HEK293 (cell line): ENCODE data around the gene HNF1A.
"Not testable (repeated sequence)": the region's sequence is repeated elsewhere in the genome, so short reads cannot be mapped to it uniquely, and the experiment has no call there.

ENCODE experiments used
- CTCF ChIA-PET: fragments of 350-600 bp; formaldehyde crosslinking; extraction: SDS; loops from one replicate; lab custom pipeline; 2021; ENCODE audit warnings: antibody characterized with exemption; lab: Yijun Ruan, JAX
- POLR2A ChIA-PET: fragments of 300-600 bp; formaldehyde crosslinking; extraction: SDS; loops from one replicate; lab custom pipeline; 2020; ENCODE audit warnings: antibody characterized with exemption, inconsistent platforms; lab: Yijun Ruan, JAX
- H3K27ac ChIP-seq: fragments of 200-500 bp; sonication (Bioruptor generic); 2 replicates; pipeline ENCODE4 v1.5.1; 2014; ENCODE audit warnings: low read depth, low read length, control low read depth, inconsistent platforms; ENCODE audit errors: extremely low read depth
- H3K36me3 ChIP-seq, 2 experiments: fragments of 200-500 bp in 1 of 2; sonication (Bioruptor generic) in 1 of 2; 1 replicate in 1 of 2; 2 replicates in 1 of 2; pipeline ENCODE4 v1.5.1; 2014 to 2017; ENCODE audit warnings: inconsistent platforms in 2 of 2, low read length in 2 of 2; ENCODE audit not compliant: control insufficient read depth in 2 of 2, insufficient read depth in 1 of 2
- H3K4me1 ChIP-seq: fragments of 200-500 bp; sonication (Bioruptor generic); 2 replicates; pipeline ENCODE4 v1.5.1; 2014; ENCODE audit warnings: mild to moderate bottlenecking, low read length, inconsistent platforms; ENCODE audit not compliant: control insufficient read depth, insufficient read depth
- H3K4me3 ChIP-seq: 2 replicates; pipeline ENCODE4 v1.5.1; 2011; ENCODE audit warnings: low read depth, mild to moderate bottlenecking, control low read depth, low read length, moderate library complexity
- H3K9me3 ChIP-seq: fragments of 200-500 bp; sonication (Bioruptor generic); 2 replicates; pipeline ENCODE4 v1.5.1; 2014; ENCODE audit warnings: low read depth, low read length, inconsistent platforms; ENCODE audit not compliant: control insufficient read depth, insufficient read depth
- EGR2 ChIP-seq: fragments of 450-650 bp; formaldehyde crosslinking; IDR thresholded peaks from 2 replicates; pipeline ENCODE4 v1.5.1; 2016; ENCODE audit warnings: low read depth, missing biosample characterization, missing genetic modification characterization
- KLF1 ChIP-seq: fragments of 450-650 bp; formaldehyde crosslinking; IDR thresholded peaks from 2 replicates; pipeline ENCODE4 v1.5.1; 2016; ENCODE audit warnings: missing biosample characterization, missing genetic modification characterization
- PRDM2 ChIP-seq: fragments of 450-650 bp; formaldehyde crosslinking; IDR thresholded peaks from 2 replicates; pipeline ENCODE4 v1.5.1; 2016; ENCODE audit warnings: missing biosample characterization, missing genetic modification characterization, borderline replicate concordance
- SETDB1 ChIP-seq: IDR thresholded peaks from one replicate; pipeline ENCODE4 v1.6.1; 2017; ENCODE audit warnings: mild to moderate bottlenecking, low read length, moderate library complexity, mixed read lengths; ENCODE audit not compliant: insufficient read length
- SP3 ChIP-seq: fragments of 450-650 bp; formaldehyde crosslinking; IDR thresholded peaks from 2 replicates; pipeline ENCODE4 v1.5.1; 2016; ENCODE audit warnings: missing biosample characterization, missing genetic modification characterization
- ZFHX2 ChIP-seq: fragments of 450-650 bp; formaldehyde crosslinking; conservative IDR thresholded peaks from 2 replicates; pipeline ENCODE4 v1.5.1; 2016; ENCODE audit warnings: missing biosample characterization, missing genetic modification characterization
- ZIC2 ChIP-seq: fragments of 450-650 bp; formaldehyde crosslinking; IDR thresholded peaks from 2 replicates; pipeline ENCODE4 v1.5.1; 2016; ENCODE audit warnings: missing biosample characterization, missing genetic modification characterization
- ZNF140 ChIP-seq: fragments of 450-650 bp; formaldehyde crosslinking; IDR thresholded peaks from 2 replicates; pipeline ENCODE4 v1.5.1; 2016; ENCODE audit warnings: missing biosample characterization, missing genetic modification characterization
- ZNF248 ChIP-seq: fragments of 450-650 bp; formaldehyde crosslinking; IDR thresholded peaks from 2 replicates; pipeline ENCODE4 v1.5.1; 2017; ENCODE audit warnings: missing biosample characterization, missing genetic modification characterization
- ZNF548 ChIP-seq: fragments of 450-650 bp; formaldehyde crosslinking; IDR thresholded peaks from 2 replicates; pipeline ENCODE4 v1.5.1; 2016; ENCODE audit warnings: missing biosample characterization, missing genetic modification characterization
- ZNF664 ChIP-seq: fragments of 450-650 bp; formaldehyde crosslinking; IDR thresholded peaks from 2 replicates; pipeline ENCODE4 v1.5.1; 2016; ENCODE audit warnings: missing biosample characterization, missing genetic modification characterization

Gene HNF1A

GRCh38 chr12:121047400-121047799, 69.1 kb downstream of the HNF1A start:
- POLR2A ChIA-PET, H3K27ac ChIP-seq, H3K4me1 ChIP-seq, H3K4me3 ChIP-seq, H3K9me3 ChIP-seq, H3K36me3 ChIP-seq: not testable (repeated sequence)
- CTCF ChIA-PET, result interaction anchor here (0.6 kb wide), 1 partner anchor 453 kb away, joined by 3 read pairs; no protein-coding TSS in a partner anchor
- TF ChIP-seq EGR2 (tag by site-specific recombination), result peak; percentile 29; the same call in 1 of the 2 replicates
- 0 out of 2 replicates have a peak, but pooled peaks have one; percentile 15 for TF ChIP-seq KLF1 (tag by site-specific recombination)
- peak; percentile 27; the same call in 1 of the 2 replicates for TF ChIP-seq ZFHX2 (tag by site-specific recombination)

DNA sequence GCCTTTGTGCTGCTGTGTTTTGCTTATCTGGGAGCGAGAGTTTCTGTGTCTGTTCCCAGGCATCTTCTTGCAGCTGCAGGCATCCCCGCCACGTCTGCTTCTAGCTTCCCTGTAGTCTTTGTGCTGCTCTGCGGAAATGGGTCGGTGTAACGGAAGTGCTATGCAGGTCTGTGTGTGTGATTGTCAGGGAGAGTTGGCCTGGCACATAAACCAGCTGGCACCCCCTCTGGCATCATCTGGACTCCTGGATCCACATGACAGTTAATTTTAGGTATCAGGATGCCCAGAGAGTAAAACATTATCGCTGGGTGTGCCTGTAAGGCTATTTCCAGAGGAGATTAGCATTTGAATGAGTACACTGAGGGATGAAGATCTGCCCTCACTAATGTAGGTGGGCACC, 70.1 kb downstream of the HNF1A start:
- Histone ChIP-seq H3K36me3 (no peaks in the 10 kb centered on the region), H3K9me3 (no peaks in the 10 kb centered on the region), H3K4me1 (no peaks in the 10 kb centered on the region)
- POLR2A ChIA-PET, result no interaction called here
- CTCF ChIA-PET, result interaction anchor here (1.0 kb wide), 1 partner anchor 13 kb away, joined by 4 read pairs; no protein-coding TSS in a partner anchor
- TF ChIP-seq ZNF140 (tag by site-specific recombination) (no peak), ZIC2 (tag by site-specific recombination) (no peak), ZNF248 (tag by site-specific recombination) (no peak), PRDM2 (no peak), ZNF548 (tag by site-specific recombination) (no peak), ZNF664 (tag by site-specific recombination) (no peak)
- TF ChIP-seq, all 188 proteins: peak for 0
- Histone ChIP-seq H3K4me3 (no peak overlapping the region), H3K27ac (no peak overlapping the region)

- Histone ChIP-seq H3K36me3 (no peaks in the 10 kb centered on the region), H3K27ac (no peak overlapping the region), H3K9me3 (no peaks in the 10 kb centered on the region), H3K4me3 (no peak overlapping the region), H3K4me1 (no peaks in the 10 kb centered on the region)
- POLR2A ChIA-PET, result no interaction called here
- TF ChIP-seq SETDB1 (no peak), SP3 (tag by site-specific recombination) (peak; percentile 23; the same call in 1 of the 2 replicates)
- CTCF ChIA-PET, result interaction anchor here (0.9 to 2.0 kb wide), 4 partner anchors 9 to 180 kb away, joined by 3 to 8 read pairs (median 4); no protein-coding TSS in a partner anchor
These were observed 72.4 kb downstream of the HNF1A start for GRCh38 chr12:121050725-121051124.
